HCT116 (cell line): Measurements from ENCODE around the gene HIC1. TPM values are rescaled to one million over a fixed set of nuclear protein-coding genes. Genes with fewer than 3 reads are reported as not detected.

Experiments used
- ATAC-seq: fragments of 200-7000 bp; cut with Tn5 transposase; 2 replicates; pipeline ENCODE4 v1.9.1; 2020; ENCODE audit warnings: mild to moderate bottlenecking, moderate library complexity
- BruUV-seq: library from RNA; stranded (reverse); fragments of 400-500 nt; replicated peaks from 2 replicates; lab custom pipeline; 2021; lab: Mats Ljungman, UMichigan
- CTCF ChIA-PET: fragments of 300-600 bp; sonication (Branson Sonifier 250); formaldehyde crosslinking; loops from one replicate; lab custom pipeline; 2021; ENCODE audit warnings: antibody characterized with exemption; lab: Charles Lee
- POLR2A ChIA-PET: fragments of 300-600, 350-600 bp; sonication (Branson Sonifier 250); formaldehyde crosslinking; loops from one replicate; lab custom pipeline; 2021; ENCODE audit warnings: antibody characterized with exemption; lab: Charles Lee
- RAD21 ChIA-PET, 2 experiments: fragments of 300-600 bp; sonication (Branson Sonifier 250); formaldehyde crosslinking; loops; one replicate each; lab custom pipeline; 2023; ENCODE audit warnings: low total read pairs in 2 of 2; ENCODE audit not compliant: uncharacterized antibody in 2 of 2, unreplicated experiment in 2 of 2, low non-redundant PET in 1 of 2; lab: Charles Lee
- DNase-seq: peaks from one replicate; pipeline ENCODE4 v3.0.0-alpha.2; 2010; ENCODE audit warnings: low read depth, low spot score
- H2AFZ ChIP-seq: fragments of 200-600 bp; shearing (Covaris generic), sonication (generic); 2 replicates; pipeline ENCODE4 v1.6.1; 2017; ENCODE audit warnings: low read depth, mixed run types, mixed read lengths, antibody characterized with exemption, low read length; ENCODE audit not compliant: poor library complexity, severe bottlenecking
- H3K27ac ChIP-seq: 2 replicates; pipeline ENCODE4 v1.5.1; 2012; ENCODE audit warnings: low read depth, low read length
- H3K27me3 ChIP-seq: fragments of 200-600 bp; sonication (generic); 2 replicates; pipeline ENCODE4 v1.6.1; 2016; ENCODE audit warnings: mixed run types, low read length, mixed read lengths; ENCODE audit not compliant: insufficient read depth
- H3K36me3 ChIP-seq, 2 experiments: fragments of 200-500 bp in 1 of 2; fragments of 200-600 bp in 1 of 2; sonication (Bioruptor generic) in 1 of 2; sonication (generic) in 1 of 2; 2 replicates each; pipeline versions ENCODE4 v1.5.1 to v1.6.1; 2014 to 2016; ENCODE audit warnings: low read length in 2 of 2, inconsistent platforms in 1 of 2, mixed read lengths in 1 of 2, mixed run types in 1 of 2; ENCODE audit not compliant: insufficient read depth in 2 of 2, control insufficient read depth in 1 of 2
- H3K4me1 ChIP-seq, 2 experiments: fragments of 200-600 bp in 1 of 2; sonication (generic) in 1 of 2; 2 replicates each; pipeline versions ENCODE4 v1.5.1 to v1.6.1; 2012 to 2017; ENCODE audit warnings: low read length in 2 of 2, inconsistent platforms in 1 of 2, mild to moderate bottlenecking in 1 of 2, mixed read lengths in 1 of 2, mixed run types in 1 of 2, moderate library complexity in 1 of 2; ENCODE audit not compliant: insufficient read depth in 2 of 2, control insufficient read depth in 1 of 2
- H3K4me2 ChIP-seq: fragments of 200-600 bp; sonication (generic); 2 replicates; pipeline ENCODE4 v1.6.1; 2017; ENCODE audit warnings: mixed run types, low read length, mixed read lengths
- H3K4me3 ChIP-seq, 2 experiments: fragments of 200-600 bp in 1 of 2; sonication (generic) in 1 of 2; replicated peaks in 1 of 2; 2 replicates each; pipeline ENCODE4 v1.5.1; 2011 to 2016; ENCODE audit warnings: low read length in 2 of 2, control low read depth in 1 of 2, low read depth in 1 of 2, mild to moderate bottlenecking in 1 of 2, mixed read lengths in 1 of 2, mixed run types in 1 of 2
- H3K79me2 ChIP-seq: fragments of 200-600 bp; sonication (generic); 2 replicates; pipeline ENCODE4 v1.6.1; 2017; ENCODE audit warnings: mild to moderate bottlenecking, mixed run types, low read length, moderate library complexity, mixed read lengths; ENCODE audit not compliant: insufficient read depth
- H3K9ac ChIP-seq: fragments of 200-600 bp; sonication (generic); 2 replicates; pipeline ENCODE4 v1.6.1; 2016; ENCODE audit warnings: low read length, mixed read lengths
- H3K9me2 ChIP-seq: fragments of 200-600 bp; sonication (generic), shearing (Covaris generic); 2 replicates; pipeline ENCODE4 v1.6.1; 2017; ENCODE audit warnings: mixed run types, mild to moderate bottlenecking, moderate library complexity; ENCODE audit not compliant: insufficient read depth
- H3K9me3 ChIP-seq, 2 experiments: fragments of 200-500 bp in 1 of 2; fragments of 200-600 bp in 1 of 2; sonication (Bioruptor generic) in 1 of 2; sonication (generic) in 1 of 2; 2 replicates each; pipeline ENCODE4 v1.6.1; 2014 to 2017; ENCODE audit warnings: low read length in 2 of 2, mixed read lengths in 2 of 2, inconsistent platforms in 1 of 2, low read depth in 1 of 2, mild to moderate bottlenecking in 1 of 2, mixed run types in 1 of 2, moderate library complexity in 1 of 2; ENCODE audit not compliant: control insufficient read depth in 1 of 2, insufficient read depth in 1 of 2
- H4K20me1 ChIP-seq: fragments of 200-600 bp; sonication (generic), shearing (Covaris generic); 2 replicates; pipeline ENCODE4 v1.6.1; 2017; ENCODE audit warnings: mixed run types, mild to moderate bottlenecking, moderate library complexity; ENCODE audit not compliant: insufficient read depth
- ATF3 ChIP-seq: IDR thresholded peaks from 2 replicates; pipeline ENCODE4 v1.6.1; 2012
- CBX3 ChIP-seq: IDR thresholded peaks from 2 replicates; pipeline ENCODE4 v1.6.1; 2012; ENCODE audit warnings: low read depth
- CEBPB ChIP-seq: IDR thresholded peaks from 2 replicates; pipeline ENCODE4 v1.6.1; 2012; ENCODE audit warnings: low read depth
- EZH2 ChIP-seq: fragments of 200-600 bp; sonication (generic); IDR thresholded peaks from 2 replicates; pipeline ENCODE4 v1.6.1; 2017; ENCODE audit warnings: antibody characterized with exemption, mixed run types
- EZH2phosphoT487 ChIP-seq: fragments of 200-600 bp; IDR thresholded peaks from 2 replicates; pipeline ENCODE4 v1.6.1; 2018; ENCODE audit warnings: antibody characterized with exemption, borderline replicate concordance
- JUND ChIP-seq: IDR thresholded peaks from 2 replicates; pipeline ENCODE4 v1.6.1; 2012
- MAX ChIP-seq: IDR thresholded peaks from 2 replicates; pipeline ENCODE4 v1.6.1; 2012
- POLR2A ChIP-seq: IDR thresholded peaks from 2 replicates; pipeline ENCODE4 v1.7.0; 2011; ENCODE audit warnings: borderline replicate concordance; ENCODE audit not compliant: insufficient read depth, insufficient read length; ENCODE audit errors: extremely low read depth
- POLR2AphosphoS5 ChIP-seq: IDR thresholded peaks from 2 replicates; pipeline ENCODE4 v1.6.1; 2011; ENCODE audit warnings: mild to moderate bottlenecking, low read depth, low read length, moderate library complexity
- RAD21 ChIP-seq: IDR thresholded peaks from 2 replicates; pipeline ENCODE4 v1.6.1; 2012; ENCODE audit warnings: low read depth, mild to moderate bottlenecking
- SIN3A ChIP-seq: IDR thresholded peaks from 2 replicates; pipeline ENCODE4 v1.6.1; 2012; ENCODE audit warnings: low read depth
- SP1 ChIP-seq: IDR thresholded peaks from 2 replicates; pipeline ENCODE4 v1.6.1; 2012; ENCODE audit warnings: low read depth
- TCF7L2 ChIP-seq: IDR thresholded peaks from 2 replicates; pipeline ENCODE4 v1.7.0; 2011; ENCODE audit warnings: borderline replicate concordance, inconsistent platforms; ENCODE audit not compliant: insufficient read depth, insufficient read length; ENCODE audit errors: extremely low read depth
- ZBTB33 ChIP-seq: IDR thresholded peaks from 2 replicates; pipeline ENCODE4 v1.6.1; 2011; ENCODE audit warnings: mild to moderate bottlenecking, low read length, moderate library complexity; ENCODE audit not compliant: insufficient replicate concordance; ENCODE audit errors: extremely low read depth
- ZFX ChIP-seq: fragments of 450-650 bp; IDR thresholded peaks from 2 replicates; pipeline ENCODE4 v1.6.1; 2017
- intact Hi-C: fragments of 100-400 bp; cut with micrococcal nuclease; formaldehyde crosslinking; loops from 2 replicates; pipeline ENCODE4 v1.10.0; 2022
- total RNA-seq: library from RNA; stranded (reverse); gene quantifications from one replicate; pipeline ENCODE4 v1.2.1, GENCODE V29; 2021; ENCODE audit not compliant: unreplicated experiment

HIC1 gene
- total RNA-seq, 1 experiment from 2014 or later, result 0.64 TPM

GRCh38 chr17:2023256-2023655 is 31.6 kb upstream of the HIC1 start:
- Histone ChIP-seq H3K27ac (no peak overlapping the region), H3K4me3 (no peak overlapping the region), H3K9me2 (no peaks in the 10 kb centered on the region), H4K20me1 (no peaks in the 10 kb centered on the region), H3K36me3 (no peaks in the 10 kb centered on the region), H3K4me1 (peaks cover 7 to 26% of the 10 kb centered on the region in 2 experiments; a peak in 3 of 4 replicates), H3K27me3 (no peaks in the 10 kb centered on the region), H2AFZ (no peak overlapping the region), H3K9me3 (no peaks in the 10 kb centered on the region), H3K79me2 (no peaks in the 10 kb centered on the region), H3K4me2 (peak overlapping the region; percentile 92; the same call in 1 of the 2 replicates), H3K9ac (no peak overlapping the region)
- ChIA-PET RAD21 (interaction anchor here in 1 of 2 experiments (1.7 kb wide), 1 partner anchor 115 kb away, joined by 6 read pairs; no protein-coding TSS in a partner anchor), POLR2A (interaction anchor here (0.6 to 0.8 kb wide), 2 partner anchors 12 to 952 kb away, joined by 4 to 5 read pairs; no protein-coding TSS in a partner anchor), CTCF (interaction anchor here (3.9 kb wide), 1 partner anchor 114 kb away, joined by 76 read pairs; no protein-coding TSS in a partner anchor)
- no peak for ATAC-seq
- no peak for DNase-seq
- BruUV-seq, result no TSS peak
- intact Hi-C loops, result no loop called here
- TF ChIP-seq ZBTB33 (no peak), JUND (no peak), RAD21 (no peak), ZFX (no peak), MAX (no peak), EZH2 (no peak), CEBPB (no peak), POLR2AphosphoS5 (no peak), POLR2A (no peak), SIN3A (no peak), EZH2phosphoT487 (no peak), TCF7L2 (no peak), SP1 (no peak), ATF3 (no peak), CBX3 (no peak)
